CD4-positive, alpha-beta memory T cell (primary cell): ENCODE results near the gene ANKRD16. TPM values are rescaled to one million over a fixed set of nuclear protein-coding genes. Genes with fewer than 3 reads are reported as not detected.
"Not testable (repeated sequence)": the region's sequence is repeated elsewhere in the genome, so short reads cannot be mapped to it uniquely, and the experiment has no call there.

Experiments used
- CTCF ChIA-PET: fragments of 350-600 bp; sonication (Branson Sonifier 250); formaldehyde crosslinking; loops from one replicate; lab custom pipeline; 2021; ENCODE audit warnings: inconsistent platforms; ENCODE audit not compliant: partially characterized antibody; lab: Charles Lee
- POLR2A ChIA-PET: fragments of 350-600 bp; sonication (Branson Sonifier 250); formaldehyde crosslinking; loops from one replicate; lab custom pipeline; 2021; ENCODE audit not compliant: partially characterized antibody; lab: Charles Lee
- DNase-seq, 5 donors: peaks; one replicate each; pipeline versions ENCODE4 v3.0.0 to v3.0.0-alpha.2; 2020 to 2022; ENCODE audit warnings: mixed read lengths in 1 of 5
- H3K27ac ChIP-seq: one replicate; pipeline ENCODE4 v1.7.0; 2013; ENCODE audit warnings: low read depth, low read length
- H3K27me3 ChIP-seq: 2 replicates; pipeline ENCODE4 v1.7.0; 2013; ENCODE audit warnings: mild to moderate bottlenecking, low read length, moderate library complexity; ENCODE audit not compliant: insufficient read depth
- H3K36me3 ChIP-seq: 2 replicates; pipeline ENCODE4 v1.7.0; 2013; ENCODE audit warnings: mild to moderate bottlenecking, low read length, moderate library complexity; ENCODE audit not compliant: insufficient read depth
- H3K4me1 ChIP-seq: 2 replicates; pipeline ENCODE4 v1.7.0; 2013; ENCODE audit warnings: mild to moderate bottlenecking, low read length, moderate library complexity; ENCODE audit not compliant: insufficient read depth
- H3K4me3 ChIP-seq, 2 donors: one replicate each; pipeline ENCODE4 v1.7.0; 2013; ENCODE audit warnings: low read length in 2 of 2, mild to moderate bottlenecking in 1 of 2
- H3K9me3 ChIP-seq, 2 donors: one replicate each; pipeline ENCODE4 v1.7.0; 2013; ENCODE audit warnings: low read length in 2 of 2, control low read depth in 1 of 2; ENCODE audit not compliant: control insufficient read depth in 1 of 2
- H3K27ac Mint-ChIP-seq, 7 donors: one replicate each; pipeline ENCODE4 v1.8.0; 2020 to 2021; ENCODE audit warnings: mixed read lengths in 7 of 7, mild to moderate bottlenecking in 6 of 7, inconsistent platforms in 3 of 7, moderate library complexity in 3 of 7
- H3K27me3 Mint-ChIP-seq, 2 donors: one replicate each; pipeline ENCODE4 v1.8.0; 2020 to 2021; ENCODE audit warnings: mixed read lengths in 2 of 2
- H3K36me3 Mint-ChIP-seq, 2 donors: one replicate each; pipeline ENCODE4 v1.8.0; 2020 to 2021; ENCODE audit warnings: mixed read lengths in 2 of 2, inconsistent platforms in 1 of 2, mild to moderate bottlenecking in 1 of 2
- H3K4me1 Mint-ChIP-seq, 4 donors: one replicate each; pipeline ENCODE4 v1.8.0; 2020 to 2021; ENCODE audit warnings: mixed read lengths in 4 of 4, mild to moderate bottlenecking in 1 of 4
- H3K4me3 Mint-ChIP-seq, 8 donors: one replicate each; pipeline ENCODE4 v1.8.0; 2020 to 2021; ENCODE audit warnings: mixed read lengths in 8 of 8, mild to moderate bottlenecking in 7 of 8, moderate library complexity in 6 of 8, inconsistent platforms in 3 of 8
- H3K9me3 Mint-ChIP-seq, 8 donors: one replicate each; pipeline ENCODE4 v1.8.0; 2020 to 2021; ENCODE audit warnings: mixed read lengths in 8 of 8, mild to moderate bottlenecking in 5 of 8, inconsistent platforms in 3 of 8, moderate library complexity in 1 of 8
- intact Hi-C: fragments of 100-400 bp; cut with micrococcal nuclease; formaldehyde crosslinking; loops from one replicate; pipeline ENCODE4 v1.15.1; 2023
- polyA plus RNA-seq, 2 donors: library from polyadenylated mRNA; unstranded; fragments of 300-500 nt; fragmentation: Illumina TruSeq; gene quantifications; one replicate each; pipeline ENCODE4 v1.2.3, GENCODE V29; 2021
- total RNA-seq, 2 experiments: library from RNA; stranded (reverse); gene quantifications; one replicate each; pipeline ENCODE4 v1.2.3, GENCODE V29; 2021

ANKRD16 gene
- total and polyA plus RNA-seq, 4 experiments from 2014 or later = 1.5 to 8.4 (median 5.4) TPM

- Mint-ChIP-seq H3K4me1 (peaks cover 2 to 16% (median 4%) of the 10 kb centered on the region in 4 donors), H3K27me3 (peaks cover 2 to 3% of the 10 kb centered on the region in 2 donors), H3K4me3 (no peak overlapping the region), H3K36me3 (no peaks in the 10 kb centered on the region), H3K9me3 (no peaks in the 10 kb centered on the region), H3K27ac (no peak overlapping the region)
- Histone ChIP-seq H3K36me3 (no peaks in the 10 kb centered on the region), H3K9me3 (no peaks in the 10 kb centered on the region), H3K4me1 (no peaks in the 10 kb centered on the region), H3K27me3 (no peaks in the 10 kb centered on the region), H3K27ac (no peak overlapping the region), H3K4me3 (no peak overlapping the region)
- ChIA-PET CTCF (no interaction called here), POLR2A (no interaction called here)
- intact Hi-C loops = no loop called here
- DNase-seq = no peak
Observed at GRCh38 chr10:5840314-5841307, 49.1 kb downstream of the ANKRD16 start.

GRCh38 chr10:5836181-5836580 is 53.5 kb downstream of the ANKRD16 start:
- H3K27me3 ChIP-seq, POLR2A ChIA-PET, H3K27ac Mint-ChIP-seq, H3K4me1 Mint-ChIP-seq, H3K9me3 ChIP-seq, H3K36me3 Mint-ChIP-seq, H3K4me3 Mint-ChIP-seq, H3K9me3 Mint-ChIP-seq, H3K4me3 ChIP-seq, H3K27me3 Mint-ChIP-seq, H3K27ac ChIP-seq, H3K4me1 ChIP-seq, H3K36me3 ChIP-seq, CTCF ChIA-PET, intact Hi-C loops, DNase-seq: not testable (repeated sequence)

- H3K27me3 ChIP-seq = no peaks in the 10 kb centered on the region
- ChIA-PET CTCF (no interaction called here), POLR2A (no interaction called here)
- no peak overlapping the region for H3K27ac ChIP-seq
- H3K4me1 ChIP-seq = no peaks in the 10 kb centered on the region
- no peak overlapping the region for H3K27ac Mint-ChIP-seq
- peaks cover 2 to 3% of the 10 kb centered on the region in 2 donors for H3K27me3 Mint-ChIP-seq
- intact Hi-C loops = no loop called here
- DNase-seq = no peak
- no peaks in the 10 kb centered on the region for H3K9me3 ChIP-seq
- no peaks in the 10 kb centered on the region for H3K36me3 Mint-ChIP-seq
- no peaks in the 10 kb centered on the region for H3K4me1 Mint-ChIP-seq
- H3K4me3 ChIP-seq = no peak overlapping the region
- H3K4me3 Mint-ChIP-seq = no peak overlapping the region
- H3K36me3 ChIP-seq = no peaks in the 10 kb centered on the region
- no peaks in the 10 kb centered on the region for H3K9me3 Mint-ChIP-seq
Observed at GRCh38 chr10:5835446-5836095, 54.1 kb downstream of the ANKRD16 start.

- ChIA-PET CTCF (no interaction called here), POLR2A (no interaction called here)
- H3K36me3 ChIP-seq = no peaks in the 10 kb centered on the region
- intact Hi-C loops = no loop called here
- H3K9me3 ChIP-seq = no peaks in the 10 kb centered on the region
- Mint-ChIP-seq H3K9me3 (no peaks in the 10 kb centered on the region), H3K36me3 (no peaks in the 10 kb centered on the region), H3K4me3 (no peak overlapping the region), H3K27ac (no peak overlapping the region), H3K4me1 (no peaks in the 10 kb centered on the region), H3K27me3 (peaks cover 0 to 2% of the 10 kb centered on the region in 2 donors)
- no peaks in the 10 kb centered on the region for H3K27me3 ChIP-seq
- no peaks in the 10 kb centered on the region for H3K4me1 ChIP-seq
- H3K4me3 ChIP-seq = no peak overlapping the region
- H3K27ac ChIP-seq = no peak overlapping the region
- no peak for DNase-seq
Observed at GRCh38 chr10:5833814-5834213, 55.9 kb downstream of the ANKRD16 start.

- H3K27ac Mint-ChIP-seq = no peak overlapping the region
- Histone ChIP-seq H3K9me3 (no peaks in the 10 kb centered on the region), H3K4me3 (no peak overlapping the region), H3K36me3 (no peaks in the 10 kb centered on the region), H3K27ac (no peak overlapping the region), H3K27me3 (no peaks in the 10 kb centered on the region), H3K4me1 (no peaks in the 10 kb centered on the region)
- no peaks in the 10 kb centered on the region for H3K4me1 Mint-ChIP-seq
- no peaks in the 10 kb centered on the region for H3K9me3 Mint-ChIP-seq
- intact Hi-C loops = no loop called here
- ChIA-PET POLR2A (interaction anchor here (0.6 kb wide), 1 partner anchor 47 kb away, joined by 3 read pairs; no protein-coding TSS in a partner anchor), CTCF (no interaction called here)
- H3K27me3 Mint-ChIP-seq = no peaks in the 10 kb centered on the region
- H3K4me3 Mint-ChIP-seq = no peak overlapping the region
- DNase-seq = no peak
- H3K36me3 Mint-ChIP-seq = no peaks in the 10 kb centered on the region
Observed at GRCh38 chr10:5832946-5833345, 56.7 kb downstream of the ANKRD16 start.

GRCh38 chr10:5831446-5831782 is 58.3 kb downstream of the ANKRD16 start:
- Mint-ChIP-seq H3K36me3 (no peaks in the 10 kb centered on the region), H3K9me3 (no peaks in the 10 kb centered on the region), H3K27me3 (no peaks in the 10 kb centered on the region), H3K27ac (no peak overlapping the region), H3K4me1 (no peaks in the 10 kb centered on the region), H3K4me3 (no peak overlapping the region)
- POLR2A ChIA-PET = interaction anchor here (0.6 kb wide), 1 partner anchor 388 kb away, joined by 3 read pairs; no protein-coding TSS in a partner anchor
- Histone ChIP-seq H3K9me3 (no peaks in the 10 kb centered on the region), H3K36me3 (no peaks in the 10 kb centered on the region), H3K27me3 (no peaks in the 10 kb centered on the region), H3K27ac (no peak overlapping the region), H3K4me3 (no peak overlapping the region), H3K4me1 (no peaks in the 10 kb centered on the region)
- intact Hi-C loops = no loop called here
- CTCF ChIA-PET = no interaction called here
- DNase-seq = no peak

- POLR2A ChIA-PET = interaction anchor here (0.6 kb wide), 1 partner anchor 387 kb away, joined by 3 read pairs; no protein-coding TSS in a partner anchor
- DNase-seq = no peak
- no peaks in the 10 kb centered on the region for H3K27me3 Mint-ChIP-seq
- Histone ChIP-seq H3K4me3 (no peak overlapping the region), H3K27ac (no peak overlapping the region), H3K27me3 (no peaks in the 10 kb centered on the region), H3K4me1 (no peaks in the 10 kb centered on the region), H3K36me3 (no peaks in the 10 kb centered on the region), H3K9me3 (no peaks in the 10 kb centered on the region)
- CTCF ChIA-PET = no interaction called here
- no peaks in the 10 kb centered on the region for H3K9me3 Mint-ChIP-seq
- H3K4me1 Mint-ChIP-seq = no peaks in the 10 kb centered on the region
- intact Hi-C loops = no loop called here
- no peaks in the 10 kb centered on the region for H3K36me3 Mint-ChIP-seq
- H3K27ac Mint-ChIP-seq = no peak overlapping the region
- H3K4me3 Mint-ChIP-seq = no peak overlapping the region
Observed at GRCh38 chr10:5830629-5831445, 58.9 kb downstream of the ANKRD16 start.
